ENCODE measurements around the gene IGSF9.

IGSF9 gene

DNA sequence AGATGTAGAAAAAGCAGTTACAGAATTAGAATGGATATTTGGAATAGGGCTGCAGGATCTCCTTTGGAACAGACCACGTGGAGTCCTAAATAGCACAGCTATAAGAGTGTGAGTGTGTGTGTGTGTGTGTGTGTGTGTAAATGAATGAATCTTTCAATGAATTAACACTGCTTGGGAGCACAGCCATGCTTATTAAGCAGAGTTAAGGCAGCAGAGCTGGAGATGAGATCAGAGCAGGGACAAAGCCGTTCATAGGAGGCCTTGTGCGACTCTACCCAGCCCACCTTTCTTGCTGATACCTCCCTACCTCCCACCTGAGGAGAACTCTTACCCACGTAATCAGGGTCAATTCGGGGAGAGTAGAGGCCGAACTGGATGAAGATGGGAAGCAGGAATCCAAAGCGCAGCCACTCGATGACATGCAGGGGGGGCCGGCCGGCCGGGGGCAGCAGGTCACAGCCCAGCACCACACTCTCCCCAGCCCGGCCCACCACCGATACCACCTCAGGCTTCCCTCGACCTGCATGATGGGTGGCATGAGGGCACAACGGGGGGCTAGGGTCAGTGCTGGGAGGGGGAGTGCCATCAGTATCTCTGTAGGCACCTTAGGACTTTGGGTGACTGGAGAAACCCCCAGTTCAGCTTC is 2.7 kb downstream of the IGSF9 start:
- TF ChIP-seq, protein P1, sequence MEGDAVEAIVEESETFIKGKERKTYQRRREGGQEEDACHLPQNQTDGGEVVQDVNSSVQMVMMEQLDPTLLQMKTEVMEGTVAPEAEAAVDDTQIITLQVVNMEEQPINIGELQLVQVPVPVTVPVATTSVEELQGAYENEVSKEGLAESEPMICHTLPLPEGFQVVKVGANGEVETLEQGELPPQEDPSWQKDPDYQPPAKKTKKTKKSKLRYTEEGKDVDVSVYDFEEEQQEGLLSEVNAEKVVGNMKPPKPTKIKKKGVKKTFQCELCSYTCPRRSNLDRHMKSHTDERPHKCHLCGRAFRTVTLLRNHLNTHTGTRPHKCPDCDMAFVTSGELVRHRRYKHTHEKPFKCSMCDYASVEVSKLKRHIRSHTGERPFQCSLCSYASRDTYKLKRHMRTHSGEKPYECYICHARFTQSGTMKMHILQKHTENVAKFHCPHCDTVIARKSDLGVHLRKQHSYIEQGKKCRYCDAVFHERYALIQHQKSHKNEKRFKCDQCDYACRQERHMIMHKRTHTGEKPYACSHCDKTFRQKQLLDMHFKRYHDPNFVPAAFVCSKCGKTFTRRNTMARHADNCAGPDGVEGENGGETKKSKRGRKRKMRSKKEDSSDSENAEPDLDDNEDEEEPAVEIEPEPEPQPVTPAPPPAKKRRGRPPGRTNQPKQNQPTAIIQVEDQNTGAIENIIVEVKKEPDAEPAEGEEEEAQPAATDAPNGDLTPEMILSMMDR (IDR thresholded peaks at IDR 0.05; ENCODE audit: low read depth, low read length) = no peak
- no peak for TF ChIP-seq EZH2phosphoT487 (IDR thresholded peaks at IDR 0.05; ENCODE audit: low read depth)
- Histone ChIP-seq H3K27ac (ENCODE audit: low read length) (no peak overlapping the region), H3K36me3 (replicated peaks; ENCODE audit: low read depth, low read length) (no peaks in the 10 kb centered on the region), H3K9ac (ENCODE audit: low read length) (no peak overlapping the region), H3K79me2 (ENCODE audit: low read length) (no peaks in the 10 kb centered on the region), H3K27me3 (ENCODE audit: low read depth, low read length) (peaks cover 18% of the 10 kb centered on the region; the same call in 1 of the 2 replicates), H4K20me1 (ENCODE audit: insufficient read depth, low read length) (no peaks in the 10 kb centered on the region), H3K9me3 (ENCODE audit: insufficient read depth, low read length) (no peaks in the 10 kb centered on the region), H3K4me2 (ENCODE audit: low read length) (no peak overlapping the region), H3K4me1 (ENCODE audit: low read length) (peaks cover 28% of the 10 kb centered on the region), H2AFZ (ENCODE audit: low read depth, low read length) (no peak overlapping the region), H3K4me3 (ENCODE audit: low read length) (no peak overlapping the region)

DNA sequence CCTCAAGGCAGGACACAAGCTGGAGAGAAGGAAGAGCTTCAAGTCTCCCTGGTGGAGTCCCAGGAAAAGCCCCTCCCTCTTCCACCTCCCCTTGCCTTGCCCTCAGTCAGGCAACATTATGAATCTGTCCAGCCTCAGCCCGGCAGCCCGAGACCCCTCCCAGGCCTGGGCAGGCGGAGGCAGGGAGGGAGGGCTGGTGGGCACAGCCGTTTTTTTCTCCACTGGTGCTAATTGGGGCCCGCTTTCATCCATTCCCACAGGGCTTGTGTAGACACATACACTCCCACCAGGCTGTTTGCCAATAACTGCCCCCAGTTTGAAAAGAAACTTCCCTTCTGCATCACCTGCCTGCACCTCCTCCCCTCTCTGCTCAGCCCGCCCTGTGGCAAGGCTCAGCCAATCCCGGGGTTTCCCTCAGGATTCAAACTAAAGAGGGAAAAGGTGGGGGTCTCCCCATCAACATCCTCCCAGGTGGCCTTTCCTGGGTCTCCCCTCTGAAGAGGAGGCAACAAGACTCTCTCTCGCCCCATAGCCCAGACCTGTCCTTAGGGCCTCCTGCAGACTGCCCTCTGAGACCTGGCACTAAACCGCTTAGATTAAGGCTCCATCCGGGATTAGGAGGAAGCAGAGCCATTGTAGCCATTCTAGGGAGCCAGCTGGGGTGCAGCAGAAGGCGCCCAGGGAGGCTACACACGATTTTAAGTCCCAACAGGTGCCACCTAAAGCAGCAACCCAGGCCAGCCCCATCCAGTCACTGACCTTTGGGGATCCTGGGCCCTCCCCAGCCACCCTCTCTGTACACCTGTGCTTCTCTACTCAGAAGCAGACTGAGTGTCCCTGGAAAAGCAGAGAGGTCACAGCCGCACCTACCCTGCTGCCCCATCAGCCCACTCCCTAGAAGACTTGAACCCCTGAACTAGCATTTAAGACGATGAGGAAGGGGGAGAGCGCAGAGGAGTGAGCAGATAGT is 3.5 kb downstream of the IGSF9 start:
- no peak overlapping the region for H2AFZ ChIP-seq (ENCODE audit: low read depth, low read length)
- no peak overlapping the region for H3K4me3 ChIP-seq (ENCODE audit: low read length)
- H4K20me1 ChIP-seq (ENCODE audit: insufficient read depth, low read length) = no peaks in the 10 kb centered on the region
- no peaks in the 10 kb centered on the region for H3K9me3 ChIP-seq (ENCODE audit: insufficient read depth, low read length)
- peaks cover 36% of the 10 kb centered on the region for H3K4me1 ChIP-seq (ENCODE audit: low read length)
- H3K4me2 ChIP-seq (ENCODE audit: low read length) = no peak overlapping the region
- no peak overlapping the region for H3K27ac ChIP-seq (ENCODE audit: low read length)
- no peaks in the 10 kb centered on the region for H3K36me3 ChIP-seq (replicated peaks; ENCODE audit: low read depth, low read length)
- TF ChIP-seq, protein P1 (IDR thresholded peaks at IDR 0.05; ENCODE audit: low read depth, low read length) = no peak
- no peak for TF ChIP-seq EZH2phosphoT487 (IDR thresholded peaks at IDR 0.05; ENCODE audit: low read depth)
- peaks cover 22% of the 10 kb centered on the region; the same call in 1 of the 2 replicates for H3K27me3 ChIP-seq (ENCODE audit: low read depth, low read length)
- no peaks in the 10 kb centered on the region for H3K79me2 ChIP-seq (ENCODE audit: low read length)
- no peak overlapping the region for H3K9ac ChIP-seq (ENCODE audit: low read length)

DNA sequence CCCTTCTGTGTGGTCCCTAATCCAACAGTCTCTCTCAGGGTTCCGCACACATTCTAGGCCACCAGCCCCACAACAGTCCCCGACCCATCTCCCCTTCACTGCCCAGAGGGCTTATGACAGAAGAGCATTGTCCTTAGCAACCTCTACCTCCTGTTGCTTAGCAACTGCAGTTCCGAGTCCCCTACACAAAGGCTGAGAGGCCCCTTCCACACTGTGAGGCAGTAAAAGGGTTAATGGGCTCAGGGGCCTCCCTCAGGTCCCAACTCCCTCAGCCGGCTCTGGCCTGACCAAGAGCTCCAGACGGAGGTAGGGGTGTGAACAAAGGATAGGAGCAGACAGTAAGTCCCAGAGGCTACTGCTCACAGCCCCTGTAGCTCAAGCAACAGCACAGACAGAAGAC is 4.3 kb downstream of the IGSF9 start:
- Histone ChIP-seq H3K79me2 (ENCODE audit: low read length) (no peaks in the 10 kb centered on the region), H3K36me3 (replicated peaks; ENCODE audit: low read depth, low read length) (no peaks in the 10 kb centered on the region), H3K4me3 (ENCODE audit: low read length) (no peak overlapping the region), H3K9ac (ENCODE audit: low read length) (no peak overlapping the region), H3K4me2 (ENCODE audit: low read length) (no peak overlapping the region), H3K9me3 (ENCODE audit: insufficient read depth, low read length) (no peaks in the 10 kb centered on the region), H3K27ac (ENCODE audit: low read length) (no peak overlapping the region), H2AFZ (ENCODE audit: low read depth, low read length) (no peak overlapping the region), H3K4me1 (ENCODE audit: low read length) (peaks cover 40% of the 10 kb centered on the region), H4K20me1 (ENCODE audit: insufficient read depth, low read length) (peaks cover 1% of the 10 kb centered on the region), H3K27me3 (ENCODE audit: low read depth, low read length) (peaks cover 22% of the 10 kb centered on the region; the same call in 1 of the 2 replicates)
- TF ChIP-seq, protein P1 (IDR thresholded peaks at IDR 0.05; ENCODE audit: low read depth, low read length) = no peak
- TF ChIP-seq EZH2phosphoT487 (IDR thresholded peaks at IDR 0.05; ENCODE audit: low read depth) = no peak

GRCh38 chr1:159940006-159940620 is 5.3 kb downstream of the IGSF9 start:
- Histone ChIP-seq H3K9ac (ENCODE audit: low read length) (no peak overlapping the region), H3K4me2 (ENCODE audit: low read length) (no peak overlapping the region), H3K27ac (ENCODE audit: low read length) (no peak overlapping the region), H3K4me3 (ENCODE audit: low read length) (no peak overlapping the region), H4K20me1 (ENCODE audit: insufficient read depth, low read length) (peaks cover 5% of the 10 kb centered on the region), H3K36me3 (replicated peaks; ENCODE audit: low read depth, low read length) (no peaks in the 10 kb centered on the region), H2AFZ (ENCODE audit: low read depth, low read length) (no peak overlapping the region), H3K27me3 (ENCODE audit: low read depth, low read length) (peaks cover 22% of the 10 kb centered on the region; the same call in 1 of the 2 replicates), H3K9me3 (ENCODE audit: insufficient read depth, low read length) (no peaks in the 10 kb centered on the region), H3K79me2 (ENCODE audit: low read length) (no peaks in the 10 kb centered on the region), H3K4me1 (ENCODE audit: low read length) (peaks cover 47% of the 10 kb centered on the region)
- TF ChIP-seq, protein P1 (IDR thresholded peaks at IDR 0.05; ENCODE audit: low read depth, low read length) = no peak
- TF ChIP-seq EZH2phosphoT487 (IDR thresholded peaks at IDR 0.05; ENCODE audit: low read depth) = no peak
